22Rv1 (cell line): ENCODE results near the gene SORCS2.

Source experiments
- ZFX ChIP-seq: fragments of 450-650 bp; IDR thresholded peaks from 2 replicates; pipeline ENCODE4 v1.6.1; 2017; ENCODE audit warnings: antibody characterized with exemption, borderline replicate concordance
- TF ChIP-seq, protein P1 (sequence below): fragments of 450-650 bp; IDR thresholded peaks from 2 replicates; pipeline ENCODE4 v1.5.1; 2017; ENCODE audit warnings: mild to moderate bottlenecking

DNA sequence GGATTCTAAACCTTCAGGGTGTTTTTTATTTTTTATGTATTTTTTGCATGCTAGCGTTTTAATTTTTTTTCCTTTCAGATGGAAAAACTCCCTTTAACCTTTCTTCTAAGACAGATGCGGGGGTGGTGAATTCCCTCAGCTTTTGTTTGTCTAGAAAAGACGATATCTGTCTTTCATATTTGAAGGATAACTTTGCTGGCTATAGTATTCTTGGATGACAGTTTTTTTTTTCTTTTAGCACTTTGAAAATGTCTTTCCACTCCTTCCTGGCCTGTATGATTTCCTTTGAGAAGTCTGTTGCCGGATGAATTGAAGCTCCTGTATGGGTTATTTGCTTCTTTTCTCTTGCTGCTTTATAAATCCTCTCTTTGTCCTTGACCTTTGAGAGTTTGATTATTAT, 215.8 kb downstream of the SORCS2 start:
- TF ChIP-seq, protein P1, sequence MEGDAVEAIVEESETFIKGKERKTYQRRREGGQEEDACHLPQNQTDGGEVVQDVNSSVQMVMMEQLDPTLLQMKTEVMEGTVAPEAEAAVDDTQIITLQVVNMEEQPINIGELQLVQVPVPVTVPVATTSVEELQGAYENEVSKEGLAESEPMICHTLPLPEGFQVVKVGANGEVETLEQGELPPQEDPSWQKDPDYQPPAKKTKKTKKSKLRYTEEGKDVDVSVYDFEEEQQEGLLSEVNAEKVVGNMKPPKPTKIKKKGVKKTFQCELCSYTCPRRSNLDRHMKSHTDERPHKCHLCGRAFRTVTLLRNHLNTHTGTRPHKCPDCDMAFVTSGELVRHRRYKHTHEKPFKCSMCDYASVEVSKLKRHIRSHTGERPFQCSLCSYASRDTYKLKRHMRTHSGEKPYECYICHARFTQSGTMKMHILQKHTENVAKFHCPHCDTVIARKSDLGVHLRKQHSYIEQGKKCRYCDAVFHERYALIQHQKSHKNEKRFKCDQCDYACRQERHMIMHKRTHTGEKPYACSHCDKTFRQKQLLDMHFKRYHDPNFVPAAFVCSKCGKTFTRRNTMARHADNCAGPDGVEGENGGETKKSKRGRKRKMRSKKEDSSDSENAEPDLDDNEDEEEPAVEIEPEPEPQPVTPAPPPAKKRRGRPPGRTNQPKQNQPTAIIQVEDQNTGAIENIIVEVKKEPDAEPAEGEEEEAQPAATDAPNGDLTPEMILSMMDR, result no peak
- no peak for TF ChIP-seq ZFX
